K562 (cell line): Measurements from ENCODE around the gene LCN15. TPM values are rescaled to one million over a fixed set of nuclear protein-coding genes. Genes with fewer than 3 reads are reported as not detected.

Experiments used
- BHLHE40 ChIP-seq: IDR thresholded peaks from 2 replicates; pipeline ENCODE4 v1.6.1; 2011; ENCODE audit warnings: low read length, improper control_type of control experiment
- CREM ChIP-seq: IDR thresholded peaks from 2 replicates; pipeline ENCODE4 v1.6.1; 2014; ENCODE audit warnings: antibody characterized with exemption, low read depth
- LEF1 ChIP-seq: fragments of 450-650 bp; IDR thresholded peaks from 2 replicates; pipeline ENCODE4 v1.6.1; 2016; ENCODE audit warnings: mild to moderate bottlenecking
- RAD21 ChIP-seq, 2 experiments: fragments of 250-450 bp in 1 of 2; fragments of 450-650 bp in 1 of 2; sonication (Bioruptor Pico) in 1 of 2; formaldehyde crosslinking in 1 of 2; IDR thresholded peaks in 1 of 2; conservative IDR thresholded peaks in 1 of 2; 2 replicates each; pipeline versions ENCODE4 v1.4.0 to v1.8.0; 2020 to 2022; ENCODE audit warnings: mild to moderate bottlenecking in 2 of 2, moderate library complexity in 1 of 2
- RAD51 ChIP-seq: fragments of 450-650 bp; IDR thresholded peaks from 2 replicates; pipeline ENCODE4 v1.7.1; 2016; ENCODE audit warnings: low read depth, mild to moderate bottlenecking, borderline replicate concordance
- polyA plus RNA-seq, 8 experiments: library from polyadenylated mRNA; depleted of rRNA in 4 of 8; stranded (reverse) in 5 of 8; unstranded in 3 of 8; fragments of >200 nt; fragmentation: Nextera tagmentation in 2 of 8; fragmentation: Illumina TruSeq in 1 of 8; extraction: Ambion mirVana in 2 of 8; extraction: Trizol in 1 of 8; gene quantifications; 2 replicates each; pipeline versions ENCODE4 v1.2.1 to v1.2.3, GENCODE V29; 2011 to 2014; ENCODE audit warnings: inconsistent platforms in 1 of 8, missing spikeins in 1 of 8
- total RNA-seq, 7 experiments: library from RNA; depleted of rRNA in 6 of 7; stranded (reverse); fragments of >200 nt in 6 of 7; fragmentation: Illumina TruSeq in 2 of 7; extraction: Trizol in 2 of 7; gene quantifications; 2 replicates each; pipeline versions ENCODE4 v1.2.1 to v1.2.3, GENCODE V29; 2011 to 2021; ENCODE audit warnings: low replicate concordance in 1 of 7
- TF ChIP-seq, protein P1 (sequence below): fragments of 450-650 bp; formaldehyde crosslinking; IDR thresholded peaks from 2 replicates; pipeline ENCODE4 v1.4.0; 2022; ENCODE audit warnings: mild to moderate bottlenecking, moderate library complexity
- TF ChIP-seq, protein P2 (sequence below): sonication (generic); formaldehyde crosslinking; IDR thresholded peaks from 2 replicates; pipeline ENCODE4 v1.8.0; 2022; ENCODE audit warnings: mild to moderate bottlenecking, missing genetic modification reagents
- TF ChIP-seq, protein P3 (sequence below), 3 experiments: fragments of 200-800 bp in 1 of 3; fragments of 250-450 bp in 1 of 3; fragments of 450-650 bp in 1 of 3; sonication (Bioruptor Pico) in 1 of 3; sonication (Bioruptor generic) in 1 of 3; formaldehyde crosslinking in 1 of 3; IDR thresholded peaks; 2 replicates each; pipeline versions ENCODE4 v1.6.1 to v1.8.0; 2016 to 2022; ENCODE audit warnings: mild to moderate bottlenecking in 2 of 3, missing genetic modification characterization in 2 of 3, missing compliant biosample characterization in 1 of 3, moderate library complexity in 1 of 3
- TF ChIP-seq, protein P4 (sequence below): fragments of 450-650 bp; conservative IDR thresholded peaks from 2 replicates; pipeline ENCODE4 v1.6.1; 2016; ENCODE audit warnings: missing genetic modification characterization, low read depth, mild to moderate bottlenecking, control low read depth, missing compliant biosample characterization
- TF ChIP-seq, protein P5 (sequence below): fragments of 450-650 bp; IDR thresholded peaks from 2 replicates; pipeline ENCODE4 v1.6.1; 2016; ENCODE audit warnings: low read depth

Gene LCN15
- total and polyA plus RNA-seq, 9 of the 15 experiments (the other 6 are each of a cell fraction or from before 2014, with no cell fraction given), result 0.66 TPM; not detected in 8

DNA sequence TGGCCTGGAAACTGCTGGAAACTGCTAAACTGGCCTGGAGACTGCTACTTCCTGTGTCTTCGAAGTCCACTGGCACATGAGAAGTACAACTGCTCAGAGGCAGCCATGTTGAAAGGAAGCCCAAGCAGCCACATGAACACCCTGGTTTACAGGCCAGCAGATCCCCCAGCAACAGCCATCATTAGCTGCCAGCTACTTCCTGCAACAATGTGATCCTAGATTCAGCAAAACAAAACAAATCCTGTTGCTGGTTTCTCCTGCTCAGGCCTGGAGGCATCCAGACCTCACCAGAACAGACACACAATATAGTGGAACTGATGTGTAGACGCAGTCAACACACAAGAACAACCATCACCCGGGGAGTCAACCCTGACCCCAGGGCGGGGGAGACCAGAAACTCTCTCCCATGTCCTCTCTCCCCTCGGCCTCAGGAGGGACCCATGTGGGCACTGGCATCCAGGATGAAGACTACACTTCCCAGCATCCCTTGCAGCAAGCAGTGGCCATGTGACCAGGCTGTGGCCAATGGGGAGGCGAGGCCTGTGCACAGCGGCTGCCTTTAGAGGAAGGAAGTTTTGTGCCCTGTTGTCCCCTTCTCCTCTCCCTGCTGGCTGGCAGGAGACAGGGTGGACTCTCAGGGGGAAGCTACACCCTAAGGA lies 9.2 kb upstream of the LCN15 start (continued):
- TF ChIP-seq CREM (0 out of 2 replicates have a peak, but pooled peaks have one; percentile 44), RAD51 (peak; percentile 92), BHLHE40 (no peak), RAD21 (CRISPR knock-in tag; conservative IDR thresholded peaks at IDR 0.05 in 1 of 2, IDR thresholded peaks at IDR 0.05 in 1 of 2) (no peak), LEF1 (no peak)
- TF ChIP-seq, protein P1, sequence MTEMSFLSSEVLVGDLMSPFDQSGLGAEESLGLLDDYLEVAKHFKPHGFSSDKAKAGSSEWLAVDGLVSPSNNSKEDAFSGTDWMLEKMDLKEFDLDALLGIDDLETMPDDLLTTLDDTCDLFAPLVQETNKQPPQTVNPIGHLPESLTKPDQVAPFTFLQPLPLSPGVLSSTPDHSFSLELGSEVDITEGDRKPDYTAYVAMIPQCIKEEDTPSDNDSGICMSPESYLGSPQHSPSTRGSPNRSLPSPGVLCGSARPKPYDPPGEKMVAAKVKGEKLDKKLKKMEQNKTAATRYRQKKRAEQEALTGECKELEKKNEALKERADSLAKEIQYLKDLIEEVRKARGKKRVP (CRISPR knock-in tag), result no peak
- TF ChIP-seq, protein P2, sequence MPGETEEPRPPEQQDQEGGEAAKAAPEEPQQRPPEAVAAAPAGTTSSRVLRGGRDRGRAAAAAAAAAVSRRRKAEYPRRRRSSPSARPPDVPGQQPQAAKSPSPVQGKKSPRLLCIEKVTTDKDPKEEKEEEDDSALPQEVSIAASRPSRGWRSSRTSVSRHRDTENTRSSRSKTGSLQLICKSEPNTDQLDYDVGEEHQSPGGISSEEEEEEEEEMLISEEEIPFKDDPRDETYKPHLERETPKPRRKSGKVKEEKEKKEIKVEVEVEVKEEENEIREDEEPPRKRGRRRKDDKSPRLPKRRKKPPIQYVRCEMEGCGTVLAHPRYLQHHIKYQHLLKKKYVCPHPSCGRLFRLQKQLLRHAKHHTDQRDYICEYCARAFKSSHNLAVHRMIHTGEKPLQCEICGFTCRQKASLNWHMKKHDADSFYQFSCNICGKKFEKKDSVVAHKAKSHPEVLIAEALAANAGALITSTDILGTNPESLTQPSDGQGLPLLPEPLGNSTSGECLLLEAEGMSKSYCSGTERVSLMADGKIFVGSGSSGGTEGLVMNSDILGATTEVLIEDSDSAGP (CRISPR knock-in tag), result no peak
- TF ChIP-seq, protein P3, sequence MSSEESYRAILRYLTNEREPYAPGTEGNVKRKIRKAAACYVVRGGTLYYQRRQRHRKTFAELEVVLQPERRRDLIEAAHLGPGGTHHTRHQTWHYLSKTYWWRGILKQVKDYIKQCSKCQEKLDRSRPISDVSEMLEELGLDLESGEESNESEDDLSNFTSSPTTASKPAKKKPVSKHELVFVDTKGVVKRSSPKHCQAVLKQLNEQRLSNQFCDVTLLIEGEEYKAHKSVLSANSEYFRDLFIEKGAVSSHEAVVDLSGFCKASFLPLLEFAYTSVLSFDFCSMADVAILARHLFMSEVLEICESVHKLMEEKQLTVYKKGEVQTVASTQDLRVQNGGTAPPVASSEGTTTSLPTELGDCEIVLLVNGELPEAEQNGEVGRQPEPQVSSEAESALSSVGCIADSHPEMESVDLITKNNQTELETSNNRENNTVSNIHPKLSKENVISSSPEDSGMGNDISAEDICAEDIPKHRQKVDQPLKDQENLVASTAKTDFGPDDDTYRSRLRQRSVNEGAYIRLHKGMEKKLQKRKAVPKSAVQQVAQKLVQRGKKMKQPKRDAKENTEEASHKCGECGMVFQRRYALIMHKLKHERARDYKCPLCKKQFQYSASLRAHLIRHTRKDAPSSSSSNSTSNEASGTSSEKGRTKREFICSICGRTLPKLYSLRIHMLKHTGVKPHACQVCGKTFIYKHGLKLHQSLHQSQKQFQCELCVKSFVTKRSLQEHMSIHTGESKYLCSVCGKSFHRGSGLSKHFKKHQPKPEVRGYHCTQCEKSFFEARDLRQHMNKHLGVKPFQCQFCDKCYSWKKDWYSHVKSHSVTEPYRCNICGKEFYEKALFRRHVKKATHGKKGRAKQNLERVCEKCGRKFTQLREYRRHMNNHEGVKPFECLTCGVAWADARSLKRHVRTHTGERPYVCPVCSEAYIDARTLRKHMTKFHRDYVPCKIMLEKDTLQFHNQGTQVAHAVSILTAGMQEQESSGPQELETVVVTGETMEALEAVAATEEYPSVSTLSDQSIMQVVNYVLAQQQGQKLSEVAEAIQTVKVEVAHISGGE (CRISPR knock-in tag; IDR thresholded peaks at IDR 0.05), result no peak
- TF ChIP-seq, protein P4, sequence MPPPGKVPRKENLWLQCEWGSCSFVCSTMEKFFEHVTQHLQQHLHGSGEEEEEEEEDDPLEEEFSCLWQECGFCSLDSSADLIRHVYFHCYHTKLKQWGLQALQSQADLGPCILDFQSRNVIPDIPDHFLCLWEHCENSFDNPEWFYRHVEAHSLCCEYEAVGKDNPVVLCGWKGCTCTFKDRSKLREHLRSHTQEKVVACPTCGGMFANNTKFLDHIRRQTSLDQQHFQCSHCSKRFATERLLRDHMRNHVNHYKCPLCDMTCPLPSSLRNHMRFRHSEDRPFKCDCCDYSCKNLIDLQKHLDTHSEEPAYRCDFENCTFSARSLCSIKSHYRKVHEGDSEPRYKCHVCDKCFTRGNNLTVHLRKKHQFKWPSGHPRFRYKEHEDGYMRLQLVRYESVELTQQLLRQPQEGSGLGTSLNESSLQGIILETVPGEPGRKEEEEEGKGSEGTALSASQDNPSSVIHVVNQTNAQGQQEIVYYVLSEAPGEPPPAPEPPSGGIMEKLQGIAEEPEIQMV (tag), result no peak
- TF ChIP-seq, protein P5, sequence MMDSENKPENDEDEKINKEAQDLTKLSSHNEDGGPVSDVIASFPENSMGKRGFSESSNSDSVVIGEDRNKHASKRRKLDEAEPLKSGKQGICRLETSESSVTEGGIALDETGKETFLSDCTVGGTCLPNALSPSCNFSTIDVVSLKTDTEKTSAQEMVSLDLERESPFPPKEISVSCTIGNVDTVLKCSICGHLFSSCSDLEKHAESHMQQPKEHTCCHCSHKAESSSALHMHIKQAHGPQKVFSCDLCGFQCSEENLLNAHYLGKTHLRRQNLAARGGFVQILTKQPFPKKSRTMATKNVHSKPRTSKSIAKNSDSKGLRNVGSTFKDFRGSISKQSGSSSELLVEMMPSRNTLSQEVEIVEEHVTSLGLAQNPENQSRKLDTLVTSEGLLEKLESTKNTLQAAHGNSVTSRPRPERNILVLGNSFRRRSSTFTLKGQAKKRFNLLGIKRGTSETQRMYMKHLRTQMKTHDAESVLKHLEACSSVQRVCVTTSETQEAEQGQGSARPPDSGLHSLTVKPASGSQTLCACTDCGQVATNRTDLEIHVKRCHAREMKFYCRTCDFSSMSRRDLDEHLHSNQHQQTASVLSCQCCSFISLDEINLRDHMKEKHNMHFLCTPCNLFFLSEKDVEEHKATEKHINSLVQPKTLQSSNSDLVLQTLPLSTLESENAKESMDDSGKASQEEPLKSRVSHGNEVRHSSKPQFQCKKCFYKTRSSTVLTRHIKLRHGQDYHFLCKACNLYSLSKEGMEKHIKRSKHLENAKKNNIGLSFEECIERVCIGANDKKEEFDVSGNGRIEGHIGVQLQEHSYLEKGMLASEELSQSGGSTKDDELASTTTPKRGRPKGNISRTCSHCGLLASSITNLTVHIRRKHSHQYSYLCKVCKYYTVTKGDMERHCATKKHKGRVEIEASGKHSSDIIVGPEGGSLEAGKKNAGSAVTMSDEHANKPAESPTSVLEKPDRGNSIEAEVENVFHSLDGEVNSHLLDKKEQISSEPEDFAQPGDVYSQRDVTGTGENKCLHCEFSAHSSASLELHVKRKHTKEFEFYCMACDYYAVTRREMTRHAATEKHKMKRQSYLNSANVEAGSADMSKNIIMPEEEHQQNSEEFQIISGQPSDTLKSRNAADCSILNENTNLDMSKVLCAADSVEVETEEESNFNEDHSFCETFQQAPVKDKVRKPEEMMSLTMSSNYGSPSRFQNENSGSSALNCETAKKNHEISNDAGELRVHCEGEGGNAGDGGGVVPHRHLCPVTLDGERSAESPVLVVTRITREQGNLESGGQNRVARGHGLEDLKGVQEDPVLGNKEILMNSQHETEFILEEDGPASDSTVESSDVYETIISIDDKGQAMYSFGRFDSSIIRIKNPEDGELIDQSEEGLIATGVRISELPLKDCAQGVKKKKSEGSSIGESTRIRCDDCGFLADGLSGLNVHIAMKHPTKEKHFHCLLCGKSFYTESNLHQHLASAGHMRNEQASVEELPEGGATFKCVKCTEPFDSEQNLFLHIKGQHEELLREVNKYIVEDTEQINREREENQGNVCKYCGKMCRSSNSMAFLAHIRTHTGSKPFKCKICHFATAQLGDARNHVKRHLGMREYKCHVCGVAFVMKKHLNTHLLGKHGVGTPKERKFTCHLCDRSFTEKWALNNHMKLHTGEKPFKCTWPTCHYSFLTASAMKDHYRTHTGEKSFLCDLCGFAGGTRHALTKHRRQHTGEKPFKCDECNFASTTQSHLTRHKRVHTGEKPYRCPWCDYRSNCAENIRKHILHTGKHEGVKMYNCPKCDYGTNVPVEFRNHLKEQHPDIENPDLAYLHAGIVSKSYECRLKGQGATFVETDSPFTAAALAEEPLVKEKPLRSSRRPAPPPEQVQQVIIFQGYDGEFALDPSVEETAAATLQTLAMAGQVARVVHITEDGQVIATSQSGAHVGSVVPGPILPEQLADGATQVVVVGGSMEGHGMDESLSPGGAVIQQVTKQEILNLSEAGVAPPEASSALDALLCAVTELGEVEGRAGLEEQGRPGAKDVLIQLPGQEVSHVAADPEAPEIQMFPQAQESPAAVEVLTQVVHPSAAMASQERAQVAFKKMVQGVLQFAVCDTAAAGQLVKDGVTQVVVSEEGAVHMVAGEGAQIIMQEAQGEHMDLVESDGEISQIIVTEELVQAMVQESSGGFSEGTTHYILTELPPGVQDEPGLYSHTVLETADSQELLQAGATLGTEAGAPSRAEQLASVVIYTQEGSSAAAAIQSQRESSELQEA, result no peak
